ENCODE data around the gene STIM2.
"Not testable (repeated sequence)": the region's sequence is repeated elsewhere in the genome, so short reads cannot be mapped to it uniquely, and the experiment has no call there.

The STIM2 gene

GRCh38 chr4:26870576-26871262 is 10.1 kb downstream of the STIM2 start:
- DNase-seq: no peak

DNA sequence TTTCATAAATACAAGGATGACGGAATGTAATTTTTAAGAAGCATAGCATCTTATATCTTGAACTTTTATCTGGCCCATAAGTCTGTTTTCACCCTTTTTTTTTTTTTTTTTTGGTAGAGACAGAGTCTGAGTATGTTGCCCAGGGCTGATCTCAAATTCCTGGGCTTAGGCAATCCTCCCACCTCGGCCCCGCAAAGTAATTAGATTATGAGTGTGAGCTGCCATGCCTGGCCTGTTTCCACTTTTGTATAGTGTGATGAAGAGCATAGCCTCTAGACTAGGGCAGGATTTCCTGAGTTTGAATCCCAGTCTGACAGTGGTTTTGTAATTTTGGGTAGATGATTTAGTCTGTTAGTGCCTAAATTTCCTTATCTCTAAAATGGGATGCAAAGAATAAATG is 11.0 kb downstream of the STIM2 start:
- no peak for DNase-seq

- DNase-seq: no peak
Observed at GRCh38 chr4:26873391-26874026, 12.9 kb downstream of the STIM2 start.

GRCh38 chr4:26874110-26874509 is 13.5 kb downstream of the STIM2 start:
- DNase-seq: no peak

DNA sequence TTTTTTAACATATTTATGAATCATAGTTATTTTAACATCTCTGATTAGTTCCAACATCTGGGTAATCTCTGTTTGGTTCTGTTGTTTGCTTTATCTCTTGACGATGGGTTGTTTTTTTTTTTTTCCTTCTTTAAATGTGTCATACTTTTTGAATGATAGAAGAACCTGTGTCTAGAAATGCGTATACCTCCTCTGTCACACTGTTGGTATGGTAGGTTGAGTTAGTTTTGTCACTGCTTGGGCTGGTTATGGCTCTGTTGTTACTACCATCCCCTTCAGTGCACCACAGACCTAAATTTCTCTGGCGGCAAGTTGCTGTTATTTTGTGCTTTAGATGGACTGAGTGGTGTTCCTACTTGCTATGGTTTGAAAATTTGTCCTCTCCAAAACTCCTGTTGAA is 16.8 kb downstream of the STIM2 start:
- no peak for DNase-seq

DNA sequence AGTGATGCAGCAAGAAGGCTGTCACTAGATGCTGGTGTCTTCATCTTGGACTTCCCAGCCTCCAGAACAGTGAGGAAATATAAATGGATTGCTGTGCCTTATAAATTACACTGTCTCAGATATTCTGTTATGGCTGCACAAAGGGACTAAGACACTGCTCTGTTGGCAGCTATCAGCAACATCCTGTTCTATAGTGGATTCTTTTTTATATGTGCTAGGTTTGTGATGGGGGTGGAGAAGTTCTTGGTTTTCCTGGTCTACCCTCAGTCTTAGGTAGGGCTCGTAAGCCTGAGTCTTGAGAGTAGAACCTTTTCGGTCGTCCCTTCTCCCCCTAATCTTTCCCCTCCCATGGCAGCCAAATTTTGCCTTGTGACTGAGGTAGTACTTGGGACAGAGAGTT is 17.3 kb downstream of the STIM2 start:
- no peak for DNase-seq

DNA sequence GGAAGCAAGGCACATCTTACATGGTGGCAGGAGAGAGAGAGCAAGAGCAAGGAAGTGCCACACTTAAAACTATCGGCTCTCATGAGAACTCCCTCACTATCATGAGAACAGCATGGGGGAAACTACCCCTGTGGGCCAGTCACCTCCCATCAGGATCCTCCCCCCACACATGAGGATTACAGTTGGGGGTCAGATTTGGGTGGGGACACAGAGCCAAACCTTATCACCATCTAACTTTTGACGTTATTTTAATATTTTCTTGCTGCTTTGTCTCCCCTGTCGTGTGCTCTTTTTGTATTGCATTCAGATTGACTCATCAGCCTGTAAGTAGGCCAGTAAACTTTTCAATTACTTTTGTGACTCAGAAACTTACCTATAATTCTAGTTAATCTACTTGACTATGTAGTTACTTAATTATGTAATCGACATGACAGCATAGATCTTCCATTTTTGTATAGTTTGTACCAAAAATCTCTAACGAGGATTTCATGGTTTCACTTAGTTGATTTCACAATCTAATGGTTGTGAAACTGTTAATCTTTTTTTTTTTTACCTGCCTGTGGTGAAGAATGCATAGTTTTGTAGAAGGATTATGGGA is 18.3 kb downstream of the STIM2 start:
- DNase-seq: no peak

- DNase-seq: no peak
Observed at GRCh38 chr4:26879805-26880204, 19.2 kb downstream of the STIM2 start.

DNA sequence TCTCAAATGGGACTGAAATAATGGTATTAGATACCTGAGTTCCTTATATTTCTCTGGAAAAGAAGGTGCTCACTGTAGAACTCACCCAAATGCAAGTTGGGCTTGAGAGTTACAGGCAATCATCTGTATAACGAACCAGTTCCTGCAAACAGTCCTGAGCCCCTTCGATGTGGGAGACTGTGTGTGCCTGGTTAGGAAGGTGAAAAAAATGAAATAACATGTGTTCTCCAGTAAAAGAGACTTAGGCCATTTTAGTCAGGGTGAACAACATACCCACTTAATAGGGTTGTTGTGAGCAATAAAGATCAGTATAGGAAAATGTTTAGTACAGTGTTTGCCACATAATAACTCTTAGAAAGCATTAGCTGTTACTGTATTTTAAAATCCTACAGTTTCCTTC is 23.4 kb downstream of the STIM2 start:
- no peak for DNase-seq

DNA sequence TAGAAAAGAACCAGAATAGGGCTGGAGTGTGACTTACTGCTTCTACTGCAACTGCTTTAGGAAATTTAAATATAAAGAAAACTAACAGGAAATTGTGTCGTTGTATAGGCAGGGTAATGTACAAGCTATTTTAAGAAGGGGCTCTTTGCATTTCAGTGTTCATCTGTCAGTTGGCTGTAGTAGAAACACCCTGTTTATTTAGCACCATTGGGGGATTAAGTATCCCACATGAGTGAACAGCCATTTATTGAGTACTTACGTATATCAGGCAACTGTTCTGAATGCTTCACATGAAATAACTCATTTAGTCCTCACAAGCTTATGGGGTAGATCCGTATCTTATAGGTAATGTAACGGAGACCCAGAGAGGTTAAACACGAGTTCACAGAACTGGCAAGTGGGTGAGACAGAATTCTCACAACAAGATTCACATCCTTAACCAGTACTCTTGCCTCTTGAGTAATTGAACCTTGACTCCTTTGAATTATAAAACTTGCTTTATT is 23.9 kb downstream of the STIM2 start:
- no peak for DNase-seq

DNA sequence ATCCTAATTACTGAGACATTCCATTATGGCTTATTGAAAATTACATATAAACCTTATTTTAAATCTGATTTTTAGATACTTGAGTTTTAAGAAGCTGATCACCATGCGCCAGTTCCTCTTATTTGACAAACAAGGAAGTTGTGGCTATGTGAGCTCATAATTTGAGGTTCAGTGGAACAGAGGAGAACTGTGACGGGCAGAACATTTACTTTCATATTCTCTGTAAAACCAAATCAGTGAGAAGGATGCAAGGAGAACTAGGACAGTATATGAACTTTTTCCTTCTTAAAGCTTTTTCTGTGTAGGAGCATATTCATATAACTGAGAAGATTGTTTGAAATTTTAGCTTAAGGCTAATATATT is 25.3 kb downstream of the STIM2 start:
- DNase-seq: no peak

DNA sequence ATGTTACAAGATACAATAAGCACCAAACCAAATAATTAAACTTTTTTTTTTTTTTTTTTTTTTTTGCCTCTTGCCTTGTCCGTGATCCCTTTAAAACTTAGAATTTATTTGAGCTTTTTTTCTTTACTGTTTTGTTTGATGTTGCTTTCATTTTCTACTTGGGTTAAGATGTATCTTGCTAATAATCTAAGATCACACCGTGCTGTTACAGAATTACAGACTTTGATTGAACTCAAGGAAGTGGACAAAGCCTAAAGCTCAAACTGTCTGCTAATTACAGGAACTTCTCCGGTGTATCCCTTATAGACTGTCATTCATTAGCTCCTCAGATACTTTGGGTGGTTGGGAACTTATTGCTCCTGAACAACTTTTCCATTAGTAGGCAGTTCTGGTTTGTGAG is 26.5 kb downstream of the STIM2 start:
- no peak for DNase-seq

- no peak for DNase-seq
Observed at GRCh38 chr4:26887809-26888208, 27.2 kb downstream of the STIM2 start.

GRCh38 chr4:26889356-26889755 is 28.7 kb downstream of the STIM2 start:
- no peak for DNase-seq

GRCh38 chr4:26891054-26891453 is 30.4 kb downstream of the STIM2 start:
- DNase-seq: no peak

GRCh38 chr4:26891867-26892266 is 31.2 kb downstream of the STIM2 start:
- no peak for DNase-seq

DNA sequence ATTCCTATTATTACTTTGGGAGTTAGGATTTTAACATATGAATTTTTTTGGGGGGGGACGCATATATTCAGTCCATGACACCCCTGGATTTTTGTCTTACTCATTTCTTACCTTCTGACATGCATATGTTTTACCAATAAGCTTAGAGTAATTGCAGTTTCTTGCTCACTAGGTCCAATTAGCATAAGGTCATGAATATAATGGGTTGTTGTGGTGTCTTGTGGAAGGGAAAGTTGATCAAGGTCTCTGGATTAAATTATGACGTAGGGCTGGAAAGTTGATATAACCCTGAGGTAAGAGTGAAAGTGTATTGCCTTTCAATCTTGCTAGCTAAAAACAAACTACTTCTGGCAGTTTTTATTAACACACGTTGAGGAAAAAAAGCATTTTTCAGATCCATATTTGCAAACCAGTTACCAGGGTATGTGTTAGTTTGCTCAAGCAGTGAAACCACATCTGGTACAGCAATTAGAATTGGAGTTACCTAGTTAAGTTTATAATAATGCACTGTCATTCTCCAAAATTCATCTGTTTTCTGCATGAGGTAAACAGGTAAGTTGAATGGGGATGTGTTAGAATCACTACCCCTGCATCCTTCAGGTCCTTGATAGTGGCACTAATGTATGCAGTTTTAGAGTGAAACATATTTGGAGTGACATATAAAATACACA is 32.0 kb downstream of the STIM2 start:
- no peak for DNase-seq

DNA sequence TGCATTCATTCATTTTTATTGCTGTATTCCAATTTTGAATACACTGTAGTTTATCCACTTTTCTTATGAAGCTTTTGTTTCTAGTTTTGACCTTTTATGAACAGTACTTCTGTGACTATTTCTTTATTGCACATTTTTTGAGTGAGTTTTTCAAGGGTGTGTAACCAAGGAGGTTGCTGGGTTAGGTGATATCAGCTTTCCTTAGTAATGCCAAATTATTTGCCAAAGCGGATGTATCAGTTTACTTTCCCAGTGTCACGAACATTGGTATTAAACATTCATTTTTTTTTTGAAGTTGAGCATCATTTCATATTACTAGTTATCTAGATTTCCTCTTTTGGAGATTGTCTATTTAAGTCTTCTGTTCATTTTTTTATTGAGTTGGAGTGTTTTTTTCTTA is 32.9 kb downstream of the STIM2 start:
- DNase-seq: no peak

DNA sequence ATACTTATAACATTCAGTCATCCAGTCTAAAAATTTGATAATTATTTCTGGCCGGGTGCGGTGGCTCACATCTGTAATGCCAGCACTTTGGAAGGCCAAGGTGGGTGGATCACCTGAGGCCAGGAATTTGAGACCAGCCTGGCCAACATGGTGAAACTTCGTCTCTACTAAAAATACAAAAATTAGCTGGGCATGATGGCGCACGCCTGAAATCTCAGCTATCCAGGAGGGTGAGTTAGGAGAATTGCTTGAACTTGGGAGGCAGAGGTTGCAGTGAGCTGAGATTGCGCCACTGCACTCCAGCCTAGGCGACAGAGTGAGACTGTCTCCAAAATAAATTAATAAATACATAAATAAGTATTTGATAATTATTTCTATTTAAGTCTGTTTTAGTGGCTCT is 34.2 kb downstream of the STIM2 start:
- DNase-seq: not testable (repeated sequence)

DNA sequence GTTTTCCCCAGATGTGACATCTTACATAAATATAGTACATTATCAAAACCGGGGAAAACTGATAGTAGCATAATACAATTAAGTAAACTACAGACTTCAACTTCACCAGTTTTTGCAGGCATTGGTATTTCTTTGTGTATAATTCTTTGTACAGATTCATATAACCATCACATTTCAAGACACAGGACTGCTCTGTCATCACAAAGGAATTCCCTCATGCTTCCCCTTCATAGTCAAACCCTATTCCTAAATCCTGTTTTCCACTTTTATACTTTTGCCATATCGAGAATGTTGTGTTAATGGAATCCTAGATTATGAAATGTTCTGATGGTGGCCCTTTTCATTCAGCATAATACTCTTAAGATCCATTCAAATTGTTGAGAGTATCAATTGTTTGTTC is 36.0 kb downstream of the STIM2 start:
- DNase-seq: no peak

GRCh38 chr4:26899991-26900390 is 39.4 kb downstream of the STIM2 start:
- DNase-seq: no peak

GRCh38 chr4:26900765-26901164 is 40.1 kb downstream of the STIM2 start:
- no peak for DNase-seq

- DNase-seq: no peak
Observed at GRCh38 chr4:26905172-26905571, 44.5 kb downstream of the STIM2 start.
